ENCODE results near the gene PLCD3.
A peak's percentile ranks its signal among the peaks of the same experiment; 100 is the strongest.

The PLCD3 gene

GRCh38 chr17:45168991-45169752, 36.9 kb upstream of the PLCD3 start:
- 0 out of 22 replicates have a peak overlapping the region, but pooled peaks of 1 of the 11 experiments have one; percentile 74 for H3K9ac ChIP-seq
- no peaks in the 10 kb centered on the region for H3K27me3 ChIP-seq
- H3K4me1 ChIP-seq = peaks cover 61 to 98% (median 72%) of the 10 kb centered on the region in 10 experiments
- no peak overlapping the region for H3K4me3 ChIP-seq
- H4K20me1 ChIP-seq = no peaks in the 10 kb centered on the region
- peaks cover 0 to 11% (median 3%) of the 10 kb centered on the region in 11 experiments; a peak in 4 of 22 replicates for H3K36me3 ChIP-seq
- no peaks in the 10 kb centered on the region for H3K9me3 ChIP-seq (replicated peaks in 1 of 11)
- peak overlapping the region in 4 of 11 experiments; percentile 9 to 95 (median 94); a peak in 2 of 22 replicates for H3K4me2 ChIP-seq
- peak overlapping the region in 7 of 11 experiments; percentile 81 to 91 (median 88); a peak in 13 of 22 replicates for H3K27ac ChIP-seq
- no peak for TF ChIP-seq Cebpa-rat (IDR thresholded peaks at IDR 0.05)

GRCh38 chr17:45164734-45165269, 32.5 kb upstream of the PLCD3 start:
- peak overlapping the region in 10 of 11 experiments; percentile 4 to 70 (median 53); a peak in 15 of 22 replicates for H3K9ac ChIP-seq
- H3K9me3 ChIP-seq (replicated peaks in 1 of 11) = no peaks in the 10 kb centered on the region
- peak overlapping the region in 4 of 10 experiments; percentile 12 to 40 (median 29); a peak in 4 of 20 replicates for H3K4me3 ChIP-seq
- H3K4me1 ChIP-seq = peaks cover 41 to 83% (median 54%) of the 10 kb centered on the region in 10 experiments
- peak overlapping the region in 10 of 11 experiments; percentile 34 to 100 (median 80); a peak in 19 of 22 replicates for H3K27ac ChIP-seq
- no peak for TF ChIP-seq Cebpa-rat (IDR thresholded peaks at IDR 0.05)
- H3K4me2 ChIP-seq = peak overlapping the region; percentile 71 to 97 (median 87)
- no peaks in the 10 kb centered on the region for H4K20me1 ChIP-seq
- H3K36me3 ChIP-seq = peaks cover 0 to 8% (median under 1%) of the 10 kb centered on the region in 11 experiments; a peak in 3 of 22 replicates
- H3K27me3 ChIP-seq = no peaks in the 10 kb centered on the region

- Histone ChIP-seq H3K4me2 (peak overlapping the region; percentile 78 to 95 (median 86)), H3K27ac (peak overlapping the region in 10 of 11 experiments; percentile 8 to 100 (median 78); a peak in 19 of 22 replicates), H4K20me1 (peaks cover 0 to 16% (median 0%) of the 10 kb centered on the region in 11 experiments; a peak in 4 of 22 replicates), H3K4me3 (peak overlapping the region; percentile 41 to 94 (median 49)), H3K27me3 (no peaks in the 10 kb centered on the region), H3K9me3 (replicated peaks in 1 of 11) (no peaks in the 10 kb centered on the region), H3K4me1 (peaks cover 52 to 86% (median 71%) of the 10 kb centered on the region in 10 experiments), H3K9ac (peak overlapping the region in 10 of 11 experiments; percentile 10 to 100 (median 100); a peak in 15 of 22 replicates), H3K36me3 (peaks cover 0 to 10% (median 0%) of the 10 kb centered on the region in 11 experiments; a peak in 3 of 22 replicates)
- no peak for TF ChIP-seq Cebpa-rat (IDR thresholded peaks at IDR 0.05)
Observed at GRCh38 chr17:45162025-45162687, 29.8 kb upstream of the PLCD3 start.

- no peaks in the 10 kb centered on the region for H3K9me3 ChIP-seq (replicated peaks in 1 of 11)
Observed at GRCh38 chr17:45161288-45162024, 29.1 kb upstream of the PLCD3 start, which contains the start of gene HEXIM2. Gene HEXIM2 (plus strand): TSS chr17:45161875. CDS start chr17:45162794, 919 bp downstream.

GRCh38 chr17:45160447-45161287, 28.4 kb upstream of the PLCD3 start:
- no peaks in the 10 kb centered on the region for H3K9me3 ChIP-seq (replicated peaks in 1 of 11)
- peak overlapping the region; percentile 98 to 100 (median 100) for H3K9ac ChIP-seq
- H3K36me3 ChIP-seq = peaks cover 0 to 10% (median 0%) of the 10 kb centered on the region in 11 experiments; a peak in 3 of 22 replicates
- H4K20me1 ChIP-seq = peaks cover 0 to 30% (median 0%) of the 10 kb centered on the region in 11 experiments; a peak in 6 of 22 replicates
- H3K27me3 ChIP-seq = no peaks in the 10 kb centered on the region
- peaks cover 53 to 86% (median 73%) of the 10 kb centered on the region in 10 experiments for H3K4me1 ChIP-seq
- peak overlapping the region; percentile 81 to 99 (median 92) for H3K4me3 ChIP-seq
- peak in 5 of 11 experiments; percentile 48 to 83 (median 76); a peak in 6 of 22 replicates for TF ChIP-seq Cebpa-rat (IDR thresholded peaks at IDR 0.05)
- H3K27ac ChIP-seq = peak overlapping the region; percentile 98 to 100 (median 100)
- H3K4me2 ChIP-seq = peak overlapping the region; percentile 65 to 95 (median 80)

More at GRCh38 chr17:45161288-45162024, 29.1 kb upstream of the PLCD3 start, which contains the start of gene HEXIM2:
- Histone ChIP-seq H3K27me3 (no peaks in the 10 kb centered on the region), H3K4me1 (peaks cover 53 to 86% (median 73%) of the 10 kb centered on the region in 10 experiments), H3K9ac (peak within 1 kb of the TSS; percentile 98 to 100 (median 100)), H3K36me3 (peaks cover 0 to 10% (median 0%) of the 10 kb centered on the region in 11 experiments; a peak in 3 of 22 replicates), H3K27ac (peak within 1 kb of the TSS; percentile 98 to 100 (median 100)), H4K20me1 (peaks cover 0 to 22% (median 0%) of the 10 kb centered on the region in 11 experiments; a peak in 4 of 22 replicates), H3K4me2 (peak within 1 kb of the TSS; percentile 78 to 95 (median 86)), H3K4me3 (peak within 1 kb of the TSS; percentile 81 to 99 (median 92))
- no peak for TF ChIP-seq Cebpa-rat (IDR thresholded peaks at IDR 0.05)

- Histone ChIP-seq H3K36me3 (peaks cover 0 to 10% (median 0%) of the 10 kb centered on the region in 11 experiments; a peak in 6 of 22 replicates), H3K9ac (peak overlapping the region in 2 of 11 experiments; percentile 34 to 35; a peak in 1 of 22 replicates), H3K4me2 (peak overlapping the region in 6 of 11 experiments; percentile 21 to 57 (median 26); a peak in 8 of 22 replicates), H3K4me1 (peaks cover 38 to 80% (median 58%) of the 10 kb centered on the region in 10 experiments), H3K27ac (peak overlapping the region in 1 of 11 experiments; percentile 26; a peak in 1 of 22 replicates), H3K9me3 (replicated peaks in 1 of 11) (no peaks in the 10 kb centered on the region), H4K20me1 (peaks cover 6 to 58% (median 13%) of the 10 kb centered on the region in 11 experiments), H3K4me3 (no peak overlapping the region), H3K27me3 (no peaks in the 10 kb centered on the region)
- no peak for TF ChIP-seq Cebpa-rat (IDR thresholded peaks at IDR 0.05)
Observed at GRCh38 chr17:45156242-45156641, 23.9 kb upstream of the PLCD3 start.

- no peaks in the 10 kb centered on the region for H3K9me3 ChIP-seq (replicated peaks in 1 of 11)
- H3K27me3 ChIP-seq = no peaks in the 10 kb centered on the region
- H3K9ac ChIP-seq = peak overlapping the region in 6 of 11 experiments; percentile 3 to 47 (median 34); a peak in 6 of 22 replicates
- H4K20me1 ChIP-seq = peaks cover 14 to 66% (median 21%) of the 10 kb centered on the region in 11 experiments
- H3K4me3 ChIP-seq = no peak overlapping the region
- H3K36me3 ChIP-seq = peaks cover 0 to 17% (median 0%) of the 10 kb centered on the region in 11 experiments; a peak in 6 of 22 replicates
- peaks cover 45 to 86% (median 61%) of the 10 kb centered on the region in 10 experiments for H3K4me1 ChIP-seq
- TF ChIP-seq Cebpa-rat (IDR thresholded peaks at IDR 0.05) = no peak
- peak overlapping the region in 9 of 11 experiments; percentile 2 to 57 (median 21); a peak in 13 of 22 replicates for H3K4me2 ChIP-seq
- peak overlapping the region in 7 of 11 experiments; percentile 9 to 30 (median 26); a peak in 9 of 22 replicates for H3K27ac ChIP-seq
Observed at GRCh38 chr17:45155483-45155882, 23.2 kb upstream of the PLCD3 start.
